BE2C (cell line): ENCODE measurements around the gene ARHGAP42.
"Not testable (repeated sequence)": the region's sequence is repeated elsewhere in the genome, so short reads cannot be mapped to it uniquely, and the experiment has no call there.

Experiments
- DNase-seq: peaks from one replicate; pipeline ENCODE4 v3.0.0-alpha.2; 2020
- H3K27me3 ChIP-seq: fragments of 250-450 bp; sonication (Bioruptor Pico); 2 replicates; pipeline ENCODE4 v1.5.1; 2020; ENCODE audit warnings: mild to moderate bottlenecking
- H3K36me3 ChIP-seq: fragments of 250-450 bp; sonication (Bioruptor Pico); 2 replicates; pipeline ENCODE4 v1.5.1; 2020; ENCODE audit warnings: mild to moderate bottlenecking
- H3K4me1 ChIP-seq: fragments of 250-450 bp; sonication (Bioruptor Pico); 2 replicates; pipeline ENCODE4 v1.5.1; 2020
- H3K4me3 ChIP-seq: 2 replicates; pipeline ENCODE4 v1.5.1; 2011; ENCODE audit warnings: low read depth, low read length
- H3K9me3 ChIP-seq: fragments of 250-450 bp; sonication (Bioruptor Pico); 2 replicates; pipeline ENCODE4 v1.5.1; 2020
- TF ChIP-seq, protein P1 (sequence below): IDR thresholded peaks from 2 replicates; pipeline ENCODE4 v1.5.1; 2012; ENCODE audit warnings: mild to moderate bottlenecking, low read depth, low read length

ARHGAP42 gene

DNA sequence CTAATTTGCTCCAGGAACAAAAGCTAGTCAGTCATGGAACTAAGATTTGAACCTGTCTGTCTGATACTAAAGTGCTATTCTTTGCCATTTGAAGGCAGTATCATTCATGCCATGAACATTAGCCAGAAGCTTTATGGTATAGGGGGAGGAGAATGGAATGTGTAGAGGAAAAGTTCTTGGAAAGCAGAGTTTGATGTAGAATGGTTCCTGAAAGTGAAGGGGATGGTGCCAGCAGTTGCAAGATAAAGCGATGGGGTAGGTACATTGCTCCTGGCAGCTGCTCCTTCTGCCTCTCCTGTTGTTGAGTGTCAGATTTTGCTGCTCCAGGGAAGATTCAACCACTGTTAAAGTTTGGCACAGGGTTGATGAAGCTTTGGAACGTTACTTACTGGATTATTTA lies 53.4 kb downstream of the ARHGAP42 start:
- no peak overlapping the region for H3K4me3 ChIP-seq
- H3K27me3 ChIP-seq = no peaks in the 10 kb centered on the region
- DNase-seq = no peak
- TF ChIP-seq, protein P1, sequence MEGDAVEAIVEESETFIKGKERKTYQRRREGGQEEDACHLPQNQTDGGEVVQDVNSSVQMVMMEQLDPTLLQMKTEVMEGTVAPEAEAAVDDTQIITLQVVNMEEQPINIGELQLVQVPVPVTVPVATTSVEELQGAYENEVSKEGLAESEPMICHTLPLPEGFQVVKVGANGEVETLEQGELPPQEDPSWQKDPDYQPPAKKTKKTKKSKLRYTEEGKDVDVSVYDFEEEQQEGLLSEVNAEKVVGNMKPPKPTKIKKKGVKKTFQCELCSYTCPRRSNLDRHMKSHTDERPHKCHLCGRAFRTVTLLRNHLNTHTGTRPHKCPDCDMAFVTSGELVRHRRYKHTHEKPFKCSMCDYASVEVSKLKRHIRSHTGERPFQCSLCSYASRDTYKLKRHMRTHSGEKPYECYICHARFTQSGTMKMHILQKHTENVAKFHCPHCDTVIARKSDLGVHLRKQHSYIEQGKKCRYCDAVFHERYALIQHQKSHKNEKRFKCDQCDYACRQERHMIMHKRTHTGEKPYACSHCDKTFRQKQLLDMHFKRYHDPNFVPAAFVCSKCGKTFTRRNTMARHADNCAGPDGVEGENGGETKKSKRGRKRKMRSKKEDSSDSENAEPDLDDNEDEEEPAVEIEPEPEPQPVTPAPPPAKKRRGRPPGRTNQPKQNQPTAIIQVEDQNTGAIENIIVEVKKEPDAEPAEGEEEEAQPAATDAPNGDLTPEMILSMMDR = no peak
- no peaks in the 10 kb centered on the region for H3K36me3 ChIP-seq
- H3K9me3 ChIP-seq = no peaks in the 10 kb centered on the region
- H3K4me1 ChIP-seq = peaks cover 55% of the 10 kb centered on the region

DNA sequence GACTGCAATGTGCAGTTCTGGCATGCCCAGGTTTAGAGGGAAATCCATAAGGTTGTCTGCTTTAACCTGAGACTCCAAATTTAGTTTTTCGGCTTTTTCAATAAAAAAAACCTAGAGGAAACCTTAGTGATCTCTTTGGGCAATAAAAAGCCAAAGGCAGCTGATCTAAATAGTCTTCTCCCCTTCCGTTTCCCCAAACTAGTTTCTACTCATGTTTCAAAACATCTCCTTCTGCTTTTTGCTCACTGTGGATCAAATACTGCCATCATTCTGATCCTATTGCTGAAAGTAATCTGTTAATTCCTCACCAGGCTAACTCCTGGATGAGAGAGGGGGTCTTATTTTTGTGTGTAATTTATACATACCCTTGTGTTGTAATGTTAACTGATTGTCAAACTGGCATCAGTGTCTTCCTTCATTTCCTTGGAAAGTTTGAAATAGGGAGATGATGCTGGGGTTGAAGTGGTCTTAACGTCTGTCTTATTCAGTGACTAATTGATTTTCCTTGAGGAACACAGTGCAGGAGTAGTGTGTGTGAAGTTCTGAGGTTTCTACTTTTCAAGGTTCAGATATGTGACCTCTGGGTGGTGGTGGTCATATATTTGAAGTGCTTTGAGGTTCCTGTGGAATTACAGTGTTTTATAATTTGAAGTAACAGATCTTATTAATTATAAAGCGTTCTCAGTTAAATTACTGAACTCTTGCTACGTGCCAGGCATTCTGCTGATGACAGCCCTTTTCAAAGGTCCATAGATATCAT lies 55.0 kb downstream of the ARHGAP42 start:
- Histone ChIP-seq H3K4me1 (peaks cover 47% of the 10 kb centered on the region), H3K9me3 (no peaks in the 10 kb centered on the region), H3K36me3 (no peaks in the 10 kb centered on the region), H3K4me3 (no peak overlapping the region), H3K27me3 (no peaks in the 10 kb centered on the region)
- TF ChIP-seq, protein P1 = no peak
- no peak for DNase-seq

DNA sequence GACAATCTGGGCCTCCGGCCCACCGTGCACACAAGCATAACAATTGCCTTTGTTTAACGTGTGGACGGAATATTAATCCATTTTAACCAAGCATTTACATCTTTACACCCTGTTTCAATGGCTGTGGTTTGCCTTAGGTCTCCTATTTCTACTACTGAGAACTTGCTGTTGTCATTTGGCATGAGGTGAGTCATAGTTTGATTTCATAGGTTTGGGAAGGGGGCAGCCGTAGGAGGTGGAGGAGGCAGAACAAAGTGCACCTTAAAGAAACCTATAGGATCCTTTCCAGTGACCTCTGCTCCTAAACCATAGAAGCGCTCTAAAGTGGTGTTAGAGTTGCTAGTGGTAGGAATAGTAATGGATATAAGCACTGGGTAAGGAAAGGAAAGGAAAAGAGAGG lies 59.4 kb downstream of the ARHGAP42 start:
- H3K36me3 ChIP-seq = no peaks in the 10 kb centered on the region
- DNase-seq = no peak
- no peaks in the 10 kb centered on the region for H3K27me3 ChIP-seq
- no peaks in the 10 kb centered on the region for H3K9me3 ChIP-seq
- H3K4me3 ChIP-seq = no peak overlapping the region
- TF ChIP-seq, protein P1 = no peak
- peaks cover 11% of the 10 kb centered on the region for H3K4me1 ChIP-seq

DNA sequence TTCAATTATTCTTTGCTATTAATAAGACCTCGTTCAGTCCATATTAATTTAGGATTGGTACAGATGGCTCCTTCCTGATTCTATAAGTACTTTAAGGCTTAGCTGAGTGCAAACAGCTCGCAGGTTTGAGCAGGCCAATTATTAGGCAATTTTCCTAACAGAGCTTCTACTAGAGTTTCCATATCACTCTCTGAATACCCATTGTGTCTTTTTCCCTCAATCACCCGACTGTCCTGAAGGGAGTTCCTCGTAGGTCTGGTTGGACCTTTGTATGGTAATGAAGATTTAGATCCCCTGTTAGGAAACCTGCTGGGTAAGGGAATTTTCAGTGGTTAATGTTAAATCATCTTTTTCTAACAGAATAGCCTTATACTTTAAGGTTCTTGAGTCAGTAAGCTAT lies 61.1 kb downstream of the ARHGAP42 start:
- peaks cover 13% of the 10 kb centered on the region for H3K4me1 ChIP-seq
- TF ChIP-seq, protein P1 = no peak

DNA sequence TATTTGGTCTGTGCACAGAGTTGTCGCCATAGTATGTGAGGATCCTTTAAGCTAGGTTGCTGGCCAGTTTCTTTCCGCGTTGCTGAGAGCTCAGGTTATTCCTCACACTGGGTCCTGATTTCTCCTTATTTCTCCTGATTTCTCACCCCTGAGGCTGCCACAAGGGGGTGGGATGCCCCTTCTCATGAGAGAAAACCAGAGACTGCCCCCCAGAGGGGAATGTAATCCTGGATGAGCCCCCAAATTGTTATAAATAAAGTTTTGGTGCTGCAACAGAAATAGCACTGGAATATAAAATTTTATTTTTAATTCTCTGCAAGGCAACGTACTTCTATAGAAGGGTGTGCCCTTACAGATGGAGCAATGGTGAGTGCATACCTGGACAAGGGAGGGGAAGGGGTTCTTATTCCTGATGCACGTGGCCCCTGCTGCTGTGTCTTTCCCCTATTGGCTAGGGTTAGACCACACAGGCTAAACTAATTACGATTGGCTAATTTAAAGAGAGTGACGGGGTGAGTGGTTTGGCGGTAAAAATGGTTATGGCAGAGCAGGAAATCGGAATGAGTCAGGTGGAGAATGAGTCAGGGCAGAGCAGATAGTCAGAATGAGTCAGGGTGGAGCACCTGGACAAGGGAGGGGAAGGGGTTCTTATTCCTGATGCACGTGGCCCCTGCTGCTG lies 62.9 kb downstream of the ARHGAP42 start:
- peaks cover 23% of the 10 kb centered on the region for H3K4me1 ChIP-seq
- H3K27me3 ChIP-seq, H3K9me3 ChIP-seq, H3K36me3 ChIP-seq, DNase-seq, H3K4me3 ChIP-seq: not testable (repeated sequence)

More for the DNA sequence above, 61.1 kb downstream of the ARHGAP42 start:
- Histone ChIP-seq H3K36me3 (no peaks in the 10 kb centered on the region), H3K27me3 (no peaks in the 10 kb centered on the region), H3K4me3 (no peak overlapping the region), H3K9me3 (no peaks in the 10 kb centered on the region)
- no peak for DNase-seq

DNA sequence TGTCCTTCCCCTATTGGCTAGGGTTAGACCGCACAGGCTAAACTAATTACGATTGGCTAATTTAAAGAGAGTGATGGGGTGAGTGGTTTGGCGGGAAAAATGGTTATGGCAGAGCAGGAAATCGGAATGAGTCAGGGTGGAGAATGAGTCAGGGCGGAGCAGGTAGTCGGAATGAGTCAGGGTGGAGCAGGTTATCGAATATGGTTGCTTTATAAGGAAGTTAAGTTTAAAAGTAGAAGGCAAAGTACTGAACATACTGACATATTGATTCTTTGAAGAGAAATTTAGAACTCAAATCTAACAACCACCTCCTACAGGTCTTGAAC lies 63.4 kb downstream of the ARHGAP42 start:
- DNase-seq, H3K9me3 ChIP-seq, H3K27me3 ChIP-seq, H3K36me3 ChIP-seq, H3K4me3 ChIP-seq: not testable (repeated sequence)
- peaks cover 28% of the 10 kb centered on the region for H3K4me1 ChIP-seq
